DOHH2 (cell line): ENCODE measurements around the gene ARV1.

Experiments
- CTCF ChIP-seq: fragments of 200-600 bp; sonication (generic); IDR thresholded peaks from one replicate; pipeline ENCODE4 v1.5.1; 2014; ENCODE audit warnings: antibody characterized with exemption, mild to moderate bottlenecking, low read depth, low read length; ENCODE audit not compliant: poor library complexity, severe bottlenecking
- EZH2phosphoT487 ChIP-seq: fragments of 200-600 bp; sonication (generic); IDR thresholded peaks from 2 replicates; pipeline ENCODE4 v1.6.1; 2017; ENCODE audit warnings: borderline replicate concordance, mild to moderate bottlenecking, antibody characterized with exemption, low read length, moderate library complexity, mixed read lengths

- TF ChIP-seq CTCF (no peak), EZH2phosphoT487 (no peak)
Measured at GRCh38 chr1:231000639-231001038, 21.7 kb downstream of the ARV1 start.
